Measurements from ENCODE around the gene APOL1. TPM values are rescaled to one million over a fixed set of nuclear protein-coding genes. Genes with fewer than 3 reads are reported as not detected.
"Not testable (repeated sequence)": the region's sequence is repeated elsewhere in the genome, so short reads cannot be mapped to it uniquely, and the experiment has no call there.

The APOL1 gene
- total RNA-seq, 1 experiment from 2014 or later = 0.30 TPM

- H3K9me2 ChIP-seq (ENCODE audit: insufficient read depth); H3K79me2 ChIP-seq (ENCODE audit: insufficient read depth, low read length); H3K27ac ChIP-seq (ENCODE audit: low read depth, low read length); ATAC-seq; H4K20me1 ChIP-seq (ENCODE audit: insufficient read depth); H2AFZ ChIP-seq (ENCODE audit: low read depth, low read length, poor library complexity, severe bottlenecking); CTCF ChIA-PET; RAD21 ChIA-PET (ENCODE audit: low non-redundant PET in 1 of 2, low total read pairs in 2 of 2, uncharacterized antibody in 2 of 2, unreplicated experiment in 2 of 2); H3K4me1 ChIP-seq (ENCODE audit: control insufficient read depth in 1 of 2, insufficient read depth in 2 of 2, low read length in 2 of 2); H3K36me3 ChIP-seq (ENCODE audit: control insufficient read depth in 1 of 2, insufficient read depth in 2 of 2, low read length in 2 of 2); H3K9ac ChIP-seq (ENCODE audit: low read length); DNase-seq (ENCODE audit: low read depth, low spot score); intact Hi-C loops (cut with micrococcal nuclease); H3K9me3 ChIP-seq (ENCODE audit: control insufficient read depth in 1 of 2, insufficient read depth in 1 of 2, low read depth in 1 of 2, low read length in 2 of 2); BruUV-seq (replicated peaks); POLR2A ChIA-PET; H3K4me3 ChIP-seq (replicated peaks in 1 of 2; ENCODE audit: low read depth in 1 of 2, low read length in 2 of 2); H3K27me3 ChIP-seq (ENCODE audit: insufficient read depth, low read length); H3K4me2 ChIP-seq (ENCODE audit: low read length): not testable (repeated sequence)
These were observed 9.4 kb downstream of the APOL1 start for GRCh38 chr22:36262307-36262706.

- H3K27me3 ChIP-seq (ENCODE audit: insufficient read depth, low read length); H3K4me1 ChIP-seq (ENCODE audit: control insufficient read depth in 1 of 2, insufficient read depth in 2 of 2, low read length in 2 of 2); H3K79me2 ChIP-seq (ENCODE audit: insufficient read depth, low read length); H3K4me2 ChIP-seq (ENCODE audit: low read length); DNase-seq (ENCODE audit: low read depth, low spot score); H3K9ac ChIP-seq (ENCODE audit: low read length); H3K4me3 ChIP-seq (replicated peaks in 1 of 2; ENCODE audit: low read depth in 1 of 2, low read length in 2 of 2); POLR2A ChIA-PET; H3K36me3 ChIP-seq (ENCODE audit: control insufficient read depth in 1 of 2, insufficient read depth in 2 of 2, low read length in 2 of 2); CTCF ChIA-PET; H3K9me2 ChIP-seq (ENCODE audit: insufficient read depth); intact Hi-C loops (cut with micrococcal nuclease); H4K20me1 ChIP-seq (ENCODE audit: insufficient read depth); H3K27ac ChIP-seq (ENCODE audit: low read depth, low read length); ATAC-seq; H3K9me3 ChIP-seq (ENCODE audit: control insufficient read depth in 1 of 2, insufficient read depth in 1 of 2, low read depth in 1 of 2, low read length in 2 of 2); BruUV-seq (replicated peaks); H2AFZ ChIP-seq (ENCODE audit: low read depth, low read length, poor library complexity, severe bottlenecking); RAD21 ChIA-PET (ENCODE audit: low non-redundant PET in 1 of 2, low total read pairs in 2 of 2, uncharacterized antibody in 2 of 2, unreplicated experiment in 2 of 2): not testable (repeated sequence)
These were observed 10.3 kb downstream of the APOL1 start for GRCh38 chr22:36263216-36263673.

- H3K9me2 ChIP-seq (ENCODE audit: insufficient read depth); ATAC-seq; RAD21 ChIA-PET (ENCODE audit: low non-redundant PET in 1 of 2, low total read pairs in 2 of 2, uncharacterized antibody in 2 of 2, unreplicated experiment in 2 of 2); CTCF ChIA-PET; H3K4me3 ChIP-seq (replicated peaks in 1 of 2; ENCODE audit: low read depth in 1 of 2, low read length in 2 of 2); H3K9ac ChIP-seq (ENCODE audit: low read length); H2AFZ ChIP-seq (ENCODE audit: low read depth, low read length, poor library complexity, severe bottlenecking); DNase-seq (ENCODE audit: low read depth, low spot score); H3K36me3 ChIP-seq (ENCODE audit: control insufficient read depth in 1 of 2, insufficient read depth in 2 of 2, low read length in 2 of 2); H3K27me3 ChIP-seq (ENCODE audit: insufficient read depth, low read length); POLR2A ChIA-PET; H3K4me2 ChIP-seq (ENCODE audit: low read length); intact Hi-C loops (cut with micrococcal nuclease); H3K27ac ChIP-seq (ENCODE audit: low read depth, low read length); H3K9me3 ChIP-seq (ENCODE audit: control insufficient read depth in 1 of 2, insufficient read depth in 1 of 2, low read depth in 1 of 2, low read length in 2 of 2); H3K4me1 ChIP-seq (ENCODE audit: control insufficient read depth in 1 of 2, insufficient read depth in 2 of 2, low read length in 2 of 2); H4K20me1 ChIP-seq (ENCODE audit: insufficient read depth); H3K79me2 ChIP-seq (ENCODE audit: insufficient read depth, low read length); BruUV-seq (replicated peaks): not testable (repeated sequence)
These were observed 11.1 kb downstream of the APOL1 start for GRCh38 chr22:36263886-36264664.

All from HCT116 (cell line).